GM12891 (cell line): ENCODE results near the gene ATE1.

ENCODE experiments used
- POLR2A ChIP-seq: IDR thresholded peaks from 2 replicates; pipeline ENCODE4 v1.6.1; 2011; ENCODE audit warnings: low read depth, low read length, control low read depth
- POLR2AphosphoS5 ChIP-seq: IDR thresholded peaks from 2 replicates; pipeline ENCODE4 v1.6.1; 2011; ENCODE audit warnings: low read depth, low read length, control low read depth

DNA sequence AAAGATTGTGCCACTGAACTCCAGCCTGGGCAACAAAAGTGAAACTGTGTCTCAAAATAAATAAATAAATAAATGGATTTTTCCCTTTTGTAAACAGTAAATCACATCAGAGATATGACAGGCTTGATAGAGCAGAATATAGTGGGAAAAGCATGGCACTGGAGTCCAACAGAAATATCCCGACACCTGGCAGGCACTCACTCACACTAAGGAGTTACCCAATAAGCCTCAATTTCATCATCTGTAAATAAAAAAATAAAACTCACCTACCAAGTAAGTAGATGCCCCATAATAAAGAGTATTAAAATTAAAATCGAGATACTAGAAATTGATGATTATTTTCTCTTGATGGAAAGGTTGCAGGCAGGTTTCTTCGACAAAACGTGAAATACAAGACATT lies 1.7 kb downstream of the ATE1 start:
- TF ChIP-seq POLR2A: no peak
- TF ChIP-seq POLR2AphosphoS5: no peak
